Stomach smooth muscle (tissue), 2 donors: ENCODE measurements around the gene NCK2.

Experiments used
- H3K27ac ChIP-seq: one replicate; pipeline ENCODE4 v1.7.0; 2013; ENCODE audit warnings: mild to moderate bottlenecking, low read length, inconsistent platforms
- H3K27me3 ChIP-seq, 2 donors: one replicate each; pipeline ENCODE4 v1.7.0; 2013; ENCODE audit warnings: low read length in 2 of 2; ENCODE audit not compliant: insufficient read depth in 2 of 2, control insufficient read depth in 1 of 2
- H3K36me3 ChIP-seq, 2 donors: one replicate each; pipeline ENCODE4 v1.7.0; 2013; ENCODE audit warnings: low read length in 2 of 2; ENCODE audit not compliant: control insufficient read depth in 2 of 2, insufficient read depth in 2 of 2
- H3K4me1 ChIP-seq: one replicate; pipeline ENCODE4 v1.7.0; 2013; ENCODE audit warnings: low read length; ENCODE audit not compliant: control insufficient read depth, insufficient read depth
- H3K4me3 ChIP-seq, 2 donors: one replicate each; pipeline ENCODE4 v1.7.0; 2013; ENCODE audit warnings: low read length in 2 of 2
- H3K9ac ChIP-seq, 2 donors: one replicate each; pipeline ENCODE4 v1.7.0; 2013; ENCODE audit warnings: low read length in 2 of 2, mild to moderate bottlenecking in 1 of 2
- H3K9me3 ChIP-seq, 2 donors: one replicate each; pipeline ENCODE4 v1.7.0; 2013; ENCODE audit warnings: low read length in 2 of 2; ENCODE audit not compliant: control insufficient read depth in 2 of 2
- donor health status: healthy.
- donor health status: Pancreatic carcinoma.

The NCK2 gene

GRCh38 chr2:105783972-105784371, 39.3 kb downstream of the NCK2 start:
- Histone ChIP-seq H3K36me3 (peaks cover 0 to 2% of the 10 kb centered on the region in 2 donors), H3K9ac (no peak overlapping the region), H3K27ac (no peak overlapping the region), H3K9me3 (no peaks in the 10 kb centered on the region), H3K27me3 (no peaks in the 10 kb centered on the region), H3K4me3 (no peak overlapping the region), H3K4me1 (peaks cover 31% of the 10 kb centered on the region)

GRCh38 chr2:105784589-105784988, 39.9 kb downstream of the NCK2 start:
- H3K9ac ChIP-seq = no peak overlapping the region
- peaks cover 31% of the 10 kb centered on the region for H3K4me1 ChIP-seq

GRCh38 chr2:105785095-105785847, 40.6 kb downstream of the NCK2 start:
- Histone ChIP-seq H3K9me3 (no peaks in the 10 kb centered on the region), H3K27me3 (no peaks in the 10 kb centered on the region), H3K36me3 (peaks cover 0 to 2% of the 10 kb centered on the region in 2 donors), H3K4me3 (no peak overlapping the region), H3K9ac (no peak overlapping the region), H3K27ac (no peak overlapping the region), H3K4me1 (peaks cover 38% of the 10 kb centered on the region)

More at GRCh38 chr2:105784589-105784988, 39.9 kb downstream of the NCK2 start:
- no peak overlapping the region for H3K4me3 ChIP-seq
- no peaks in the 10 kb centered on the region for H3K9me3 ChIP-seq
- H3K27me3 ChIP-seq = no peaks in the 10 kb centered on the region
- H3K27ac ChIP-seq = no peak overlapping the region
- peaks cover 0 to 2% of the 10 kb centered on the region in 2 donors for H3K36me3 ChIP-seq

- Histone ChIP-seq H3K4me1 (peaks cover 39% of the 10 kb centered on the region), H3K27me3 (no peaks in the 10 kb centered on the region), H3K4me3 (no peak overlapping the region), H3K9me3 (no peaks in the 10 kb centered on the region), H3K27ac (no peak overlapping the region), H3K9ac (no peak overlapping the region), H3K36me3 (peaks cover 0 to 2% of the 10 kb centered on the region in 2 donors)
Measured at GRCh38 chr2:105786231-105787230, 41.8 kb downstream of the NCK2 start.

- H3K27ac ChIP-seq = no peak overlapping the region
- no peaks in the 10 kb centered on the region for H3K9me3 ChIP-seq
- no peaks in the 10 kb centered on the region for H3K27me3 ChIP-seq
- peaks cover 37% of the 10 kb centered on the region for H3K4me1 ChIP-seq
- peaks cover 0 to 2% of the 10 kb centered on the region in 2 donors for H3K36me3 ChIP-seq
- H3K4me3 ChIP-seq = no peak overlapping the region
- H3K9ac ChIP-seq = no peak overlapping the region
Measured at GRCh38 chr2:105787376-105788318, 42.9 kb downstream of the NCK2 start.

GRCh38 chr2:105788670-105789290, 44.1 kb downstream of the NCK2 start:
- H3K4me1 ChIP-seq = peaks cover 35% of the 10 kb centered on the region
- H3K9me3 ChIP-seq = no peaks in the 10 kb centered on the region
- H3K27ac ChIP-seq = no peak overlapping the region
- peaks cover 0 to 2% of the 10 kb centered on the region in 2 donors for H3K36me3 ChIP-seq
- no peaks in the 10 kb centered on the region for H3K27me3 ChIP-seq
- no peak overlapping the region for H3K4me3 ChIP-seq
- H3K9ac ChIP-seq = no peak overlapping the region

- Histone ChIP-seq H3K27ac (peak overlapping the region; percentile 18), H3K4me1 (peaks cover 35% of the 10 kb centered on the region), H3K4me3 (peak overlapping the region; percentile 3 to 44), H3K9ac (no peak overlapping the region), H3K27me3 (no peaks in the 10 kb centered on the region), H3K36me3 (no peaks in the 10 kb centered on the region), H3K9me3 (no peaks in the 10 kb centered on the region)
Measured at GRCh38 chr2:105789745-105790460, 45.2 kb downstream of the NCK2 start.

GRCh38 chr2:105790461-105791149, 45.9 kb downstream of the NCK2 start:
- Histone ChIP-seq H3K9me3 (no peaks in the 10 kb centered on the region), H3K4me3 (peak overlapping the region; percentile 29 to 44), H3K27me3 (no peaks in the 10 kb centered on the region), H3K9ac (no peak overlapping the region), H3K27ac (no peak overlapping the region), H3K4me1 (peaks cover 35% of the 10 kb centered on the region), H3K36me3 (no peaks in the 10 kb centered on the region)

GRCh38 chr2:105791229-105791628, 46.5 kb downstream of the NCK2 start:
- Histone ChIP-seq H3K9ac (no peak overlapping the region), H3K27ac (no peak overlapping the region), H3K36me3 (no peaks in the 10 kb centered on the region), H3K4me1 (peaks cover 39% of the 10 kb centered on the region), H3K4me3 (no peak overlapping the region), H3K27me3 (no peaks in the 10 kb centered on the region), H3K9me3 (no peaks in the 10 kb centered on the region)
